Activated CD8-positive, alpha-beta memory T cell treated with anti-CD3 and anti-CD28 coated beads for 36 hours (primary cell): Measurements from ENCODE around the gene HSPA13. TPM values are rescaled to one million over a fixed set of nuclear protein-coding genes. Genes with fewer than 3 reads are reported as not detected.
"Not testable (repeated sequence)": the region's sequence is repeated elsewhere in the genome, so short reads cannot be mapped to it uniquely, and the experiment has no call there.

Source experiments
- CTCF ChIA-PET: fragments of 350-600 bp; sonication (Branson Sonifier 250); formaldehyde crosslinking; loops from one replicate; lab custom pipeline; 2021; ENCODE audit warnings: antibody characterized with exemption; lab: Charles Lee
- POLR2A ChIA-PET: fragments of 350-600 bp; sonication (Branson Sonifier 250); formaldehyde crosslinking; loops from one replicate; lab custom pipeline; 2021; ENCODE audit warnings: antibody characterized with exemption; lab: Charles Lee
- total RNA-seq, 2 experiments: library from RNA; stranded (reverse); gene quantifications; one replicate each; pipeline ENCODE4 v1.2.3, GENCODE V29; 2021

Gene HSPA13
- total RNA-seq, 2 experiments from 2014 or later: 40.0 to 40.5 TPM

DNA sequence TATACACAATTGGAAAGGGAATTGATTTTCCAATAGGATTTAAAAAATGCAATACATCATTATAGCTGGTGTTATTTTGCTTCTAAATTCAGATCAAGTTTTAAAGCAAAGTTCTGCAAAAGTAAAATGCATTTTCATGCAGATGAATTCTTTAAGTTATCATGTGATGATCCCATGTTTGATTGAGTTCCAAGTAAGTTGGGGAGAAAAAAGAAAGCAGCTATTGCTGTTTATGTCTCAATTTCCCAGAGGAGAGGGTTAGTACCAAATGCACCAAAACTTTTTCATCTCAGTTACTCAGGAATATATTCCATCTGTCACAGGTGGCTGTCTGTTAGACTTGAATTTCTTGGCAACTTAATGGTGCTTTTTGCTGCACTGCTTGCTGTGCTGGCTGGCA lies 29.7 kb downstream of the HSPA13 start:
- ChIA-PET POLR2A (no interaction called here), CTCF (no interaction called here)

DNA sequence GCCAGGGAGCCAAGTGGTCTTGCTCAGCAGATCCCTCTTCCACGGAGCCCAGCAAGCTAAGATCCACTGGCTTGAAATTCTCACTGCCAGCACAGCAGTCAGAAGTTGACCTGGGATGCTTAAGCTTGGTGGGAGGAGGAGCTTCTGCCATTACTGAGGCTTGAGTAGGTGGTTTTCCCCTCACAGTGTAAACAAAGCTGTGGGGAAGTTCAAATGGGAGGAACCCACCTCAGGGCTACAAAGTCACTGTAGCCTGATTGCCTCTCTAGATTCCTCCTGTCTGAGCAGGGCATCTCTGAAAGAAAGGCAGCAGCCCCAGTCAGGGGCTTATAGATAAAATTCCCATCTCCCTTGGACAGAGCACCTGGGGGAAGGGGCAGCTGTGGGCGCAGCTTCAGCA lies 55.6 kb downstream of the HSPA13 start:
- POLR2A ChIA-PET, CTCF ChIA-PET: not testable (repeated sequence)

DNA sequence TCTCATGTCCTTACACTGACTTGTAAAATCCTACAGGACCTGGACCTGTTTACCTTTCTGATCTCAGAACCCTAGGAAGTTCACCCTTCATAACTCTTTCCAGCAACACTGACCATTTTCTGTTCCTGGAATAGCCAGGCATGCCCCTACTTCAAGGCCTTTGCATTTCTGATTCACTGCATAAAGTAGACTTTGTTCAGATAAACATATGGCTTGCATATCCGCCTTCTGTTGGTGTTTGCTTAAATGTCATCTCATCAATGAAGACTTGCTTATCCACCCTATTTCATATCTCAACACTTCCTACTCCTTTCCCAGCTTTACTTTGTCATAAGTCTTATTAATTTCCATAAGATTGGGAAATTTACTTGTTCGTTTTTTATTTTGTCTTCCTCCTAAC lies 57.4 kb downstream of the HSPA13 start:
- ChIA-PET CTCF (no interaction called here), POLR2A (no interaction called here)

Other genes starting within 250 kb of the HSPA13 start
- not detected for gene LIPI, start 172.2 kb downstream of the HSPA13 start, total RNA-seq
- 1 to 10 TPM; 1.2 to 1.8 TPM for gene RBM11, start 167.0 kb downstream of the HSPA13 start, total RNA-seq
- gene SAMSN1, start 163.2 kb upstream of the HSPA13 start, total RNA-seq: 10 to 100 TPM; 92.3 to 92.7 TPM